Upper lobe of left lung (tissue), 4 donors: ENCODE results near the gene HOMER1.

ENCODE experiments used
- CTCF ChIP-seq, 6 experiments: fragments of 450-650 bp in 4 of 6; fragments of 200-600 bp in 2 of 6; sonication (generic) in 2 of 6; IDR thresholded peaks; one replicate each; pipeline ENCODE4 v1.5.1; 2016 to 2019; ENCODE audit warnings: antibody characterized with exemption in 6 of 6
- EP300 ChIP-seq, 4 donors: sonication (generic); formaldehyde crosslinking; IDR thresholded peaks; one replicate each; pipeline ENCODE4 v1.5.1; 2017; ENCODE audit warnings: antibody characterized with exemption in 4 of 4, control low read depth in 2 of 4
- POLR2A ChIP-seq, 4 donors: fragments of 450-650 bp; IDR thresholded peaks; one replicate each; pipeline ENCODE4 v1.5.1; 2016 to 2017; ENCODE audit warnings: antibody characterized with exemption in 4 of 4, mild to moderate bottlenecking in 2 of 4
- POLR2AphosphoS5 ChIP-seq, 2 donors: sonication (generic); formaldehyde crosslinking; IDR thresholded peaks; one replicate each; pipeline ENCODE4 v1.5.1; 2017; ENCODE audit warnings: antibody characterized with exemption in 2 of 2

- TF ChIP-seq POLR2A (IDR thresholded peaks at IDR 0.05) = no peak
- no peak for TF ChIP-seq CTCF (IDR thresholded peaks at IDR 0.05)
- TF ChIP-seq POLR2AphosphoS5 (IDR thresholded peaks at IDR 0.05) = no peak
- TF ChIP-seq EP300 (IDR thresholded peaks at IDR 0.05) = no peak
Observed at GRCh38 chr5:79544131-79544530, 30.2 kb upstream of the HOMER1 start.
